Pulmonary artery endothelial cell (primary cell): ENCODE results near the gene TEX19. TPM values are rescaled to one million over a fixed set of nuclear protein-coding genes. Genes with fewer than 3 reads are reported as not detected.
"Not testable (repeated sequence)": the region's sequence is repeated elsewhere in the genome, so short reads cannot be mapped to it uniquely, and the experiment has no call there.

Experiments used
- DNase-seq: peaks from one replicate; pipeline ENCODE4 v3.0.0-alpha.2; 2011; ENCODE audit warnings: low read depth, low spot score
- total RNA-seq: library from RNA; depleted of rRNA; stranded (reverse); fragments of >200 nt; gene quantifications from 2 replicates; pipeline ENCODE4 v1.2.3, GENCODE V29; 2014

The TEX19 gene
- total RNA-seq, 1 donor from 2014 or later: not detected

GRCh38 chr17:82375359-82376041 is 16.5 kb downstream of the TEX19 start:
- DNase-seq: no peak

GRCh38 chr17:82376042-82376730 is 17.1 kb downstream of the TEX19 start:
- DNase-seq: no peak

GRCh38 chr17:82377294-82377693 is 18.2 kb downstream of the TEX19 start:
- DNase-seq: not testable (repeated sequence)

GRCh38 chr17:82377924-82378740 is 19.1 kb downstream of the TEX19 start:
- DNase-seq: no peak

- DNase-seq: no peak
Observed at GRCh38 chr17:82378741-82379021, 19.6 kb downstream of the TEX19 start.

GRCh38 chr17:82380860-82381702 is 22.0 kb downstream of the TEX19 start:
- DNase-seq: no peak

- not testable (repeated sequence) for DNase-seq
Observed at GRCh38 chr17:82381703-82382009, 22.6 kb downstream of the TEX19 start.

GRCh38 chr17:82382220-82382932 is 23.3 kb downstream of the TEX19 start:
- DNase-seq: not testable (repeated sequence)

- no peak for DNase-seq
Observed at GRCh38 chr17:82382933-82383255, 23.8 kb downstream of the TEX19 start.

- DNase-seq: no peak
Observed at GRCh38 chr17:82383411-82383810, 24.4 kb downstream of the TEX19 start.

GRCh38 chr17:82384051-82384729 is 25.1 kb downstream of the TEX19 start:
- DNase-seq: no peak

- no peak for DNase-seq
Observed at GRCh38 chr17:82384730-82385481, 25.9 kb downstream of the TEX19 start.

- DNase-seq: no peak
Observed at GRCh38 chr17:82385559-82386254, 26.7 kb downstream of the TEX19 start.

GRCh38 chr17:82386255-82386831 is 27.3 kb downstream of the TEX19 start:
- DNase-seq: no peak

- no peak for DNase-seq
Observed at GRCh38 chr17:82386881-82387704, 28.0 kb downstream of the TEX19 start.

GRCh38 chr17:82387705-82388106 is 28.7 kb downstream of the TEX19 start:
- DNase-seq: no peak

- DNase-seq: no peak
Observed at GRCh38 chr17:82388223-82388921, 29.3 kb downstream of the TEX19 start.
